HG02938 (cell line): ENCODE data around the gene ABL1.
"Not testable (repeated sequence)": the region's sequence is repeated elsewhere in the genome, so short reads cannot be mapped to it uniquely, and the experiment has no call there.

Source experiments
- ATAC-seq: cut with Tn5 transposase; IDR thresholded peaks from one replicate; pipeline ENCODE4 v1.9.1; 2021; ENCODE audit warnings: mild to moderate bottlenecking, moderate library complexity; ENCODE audit not compliant: unreplicated experiment

ABL1 gene

GRCh38 chr9:130834371-130835336 is at the start of gene ABL1:
ABL1 (plus strand) TSS chr9:130835254; CDS start chr9:130835447, 193 bp downstream.
- peak; percentile 72 for ATAC-seq

GRCh38 chr9:130785940-130786508 is 49.0 kb upstream of the ABL1 start:
- ATAC-seq: no peak

- ATAC-seq: no peak
Observed at GRCh38 chr9:130786526-130786925, 48.5 kb upstream of the ABL1 start.

GRCh38 chr9:130789747-130790672 is 45.0 kb upstream of the ABL1 start:
- no peak for ATAC-seq

- ATAC-seq: no peak
Observed at GRCh38 chr9:130791303-130791894, 43.7 kb upstream of the ABL1 start.

GRCh38 chr9:130793589-130793988 is 41.5 kb upstream of the ABL1 start:
- no peak for ATAC-seq

GRCh38 chr9:130794021-130794420 is 41.0 kb upstream of the ABL1 start:
- not testable (repeated sequence) for ATAC-seq

GRCh38 chr9:130794423-130794822 is 40.6 kb upstream of the ABL1 start:
- not testable (repeated sequence) for ATAC-seq

GRCh38 chr9:130794923-130795495 is 40.0 kb upstream of the ABL1 start:
- no peak for ATAC-seq

GRCh38 chr9:130803116-130803515 is 31.9 kb upstream of the ABL1 start:
- not testable (repeated sequence) for ATAC-seq

GRCh38 chr9:130805510-130806326 is 29.3 kb upstream of the ABL1 start:
- no peak for ATAC-seq

- ATAC-seq: no peak
Observed at GRCh38 chr9:130806327-130806716, 28.7 kb upstream of the ABL1 start.

GRCh38 chr9:130810609-130811136 is 24.4 kb upstream of the ABL1 start:
- ATAC-seq: no peak

GRCh38 chr9:130815242-130815808 is 19.7 kb upstream of the ABL1 start:
- no peak for ATAC-seq

- ATAC-seq: no peak
Observed at GRCh38 chr9:130817914-130818313, 17.1 kb upstream of the ABL1 start.

GRCh38 chr9:130820135-130820738 is 14.8 kb upstream of the ABL1 start:
- ATAC-seq: no peak

GRCh38 chr9:130823435-130823834 is 11.6 kb upstream of the ABL1 start:
- ATAC-seq: no peak

- no peak for ATAC-seq
Observed at GRCh38 chr9:130824079-130824478, 11.0 kb upstream of the ABL1 start.
